Sigmoid colon (tissue), 4 donors: Measurements from ENCODE around the gene PRKN.

Experiments
- CTCF ChIP-seq, 4 experiments: fragments of 450-650 bp in 3 of 4; fragments of 200-600 bp in 1 of 4; IDR thresholded peaks; one replicate each; pipeline ENCODE4 v1.5.1; 2016 to 2019; ENCODE audit warnings: antibody characterized with exemption in 4 of 4, mild to moderate bottlenecking in 3 of 4, moderate library complexity in 2 of 4
- EP300 ChIP-seq, 4 donors: sonication (generic); formaldehyde crosslinking; IDR thresholded peaks; one replicate each; pipeline ENCODE4 v1.6.1; 2017; ENCODE audit warnings: antibody characterized with exemption in 4 of 4

GRCh38 chr6:162165479-162165878 is 562.1 kb downstream of the PRKN start:
- TF ChIP-seq CTCF (IDR thresholded peaks at IDR 0.05) (no peak), EP300 (IDR thresholded peaks at IDR 0.05) (no peak)
